GM19023 (cell line): Measurements from ENCODE around the gene KRTAP10-8.
"Not testable (repeated sequence)": the region's sequence is repeated elsewhere in the genome, so short reads cannot be mapped to it uniquely, and the experiment has no call there.

Experiments
- ATAC-seq: cut with Tn5 transposase; IDR thresholded peaks from one replicate; pipeline ENCODE4 v1.9.1; 2021; ENCODE audit warnings: mild to moderate bottlenecking, moderate library complexity; ENCODE audit not compliant: unreplicated experiment

Gene KRTAP10-8

GRCh38 chr21:44616591-44616926 is 4.7 kb downstream of the KRTAP10-8 start:
- ATAC-seq = no peak

- no peak for ATAC-seq
These were observed 5.2 kb downstream of the KRTAP10-8 start for GRCh38 chr21:44617071-44617501.

GRCh38 chr21:44618504-44618903 is 6.6 kb downstream of the KRTAP10-8 start:
- ATAC-seq = no peak

GRCh38 chr21:44618909-44619308 is 7.0 kb downstream of the KRTAP10-8 start:
- ATAC-seq = no peak

GRCh38 chr21:44619886-44620285 is 8.0 kb downstream of the KRTAP10-8 start:
- no peak for ATAC-seq

- ATAC-seq = no peak
These were observed 11.7 kb downstream of the KRTAP10-8 start for GRCh38 chr21:44623575-44623974.

GRCh38 chr21:44625756-44626155 is 13.9 kb downstream of the KRTAP10-8 start:
- ATAC-seq = no peak

GRCh38 chr21:44626262-44626661 is 14.4 kb downstream of the KRTAP10-8 start:
- ATAC-seq = no peak

GRCh38 chr21:44626673-44627143 is 14.8 kb downstream of the KRTAP10-8 start, which contains the start of gene KRTAP10-9:
Gene KRTAP10-9, plus strand, starts transcription at chr21:44627093. Its CDS starts 79 bp downstream, at chr21:44627172.
- ATAC-seq = no peak

GRCh38 chr21:44627181-44627822 is 15.4 kb downstream of the KRTAP10-8 start:
- not testable (repeated sequence) for ATAC-seq

- not testable (repeated sequence) for ATAC-seq
These were observed 16.0 kb downstream of the KRTAP10-8 start for GRCh38 chr21:44627831-44628233.

- no peak for ATAC-seq
These were observed 17.0 kb downstream of the KRTAP10-8 start for GRCh38 chr21:44628707-44629391.

- ATAC-seq = no peak
These were observed 18.6 kb downstream of the KRTAP10-8 start for GRCh38 chr21:44630440-44630839.

GRCh38 chr21:44632067-44632466 is 20.2 kb downstream of the KRTAP10-8 start:
- ATAC-seq = no peak

GRCh38 chr21:44636209-44637017 is 24.5 kb downstream of the KRTAP10-8 start:
- no peak for ATAC-seq

GRCh38 chr21:44637018-44637850 is 25.4 kb downstream of the KRTAP10-8 start, which contains the start of gene KRTAP10-10:
Gene KRTAP10-10, plus strand, starts transcription at chr21:44637356. Its CDS starts 62 bp downstream, at chr21:44637418.
- ATAC-seq = no peak

GRCh38 chr21:44637851-44638348 is 26.0 kb downstream of the KRTAP10-8 start:
- ATAC-seq = not testable (repeated sequence)

- not testable (repeated sequence) for ATAC-seq
These were observed 26.8 kb downstream of the KRTAP10-8 start for GRCh38 chr21:44638506-44639330.

GRCh38 chr21:44639331-44639655 is 27.4 kb downstream of the KRTAP10-8 start:
- ATAC-seq = no peak

- ATAC-seq = no peak
These were observed 28.9 kb downstream of the KRTAP10-8 start for GRCh38 chr21:44640761-44641160.
